ENCODE measurements around the gene LRRC8E. TPM values are rescaled to one million over a fixed set of nuclear protein-coding genes. Genes with fewer than 3 reads are reported as not detected.

LRRC8E gene
- total RNA-seq, 1 experiment from 2014 or later = 10.3 TPM

GRCh38 chr19:7921302-7921966, 33.1 kb downstream of the LRRC8E start:
- H3K4me3 Mint-ChIP-seq (ENCODE audit: unreplicated experiment) = peak overlapping the region; percentile 88
- intact Hi-C loops (cut with micrococcal nuclease) = loop anchor here (5.0 kb wide), 1 partner anchor 54 kb away; no protein-coding TSS in a partner anchor
- peaks cover 34% of the 10 kb centered on the region for H3K36me3 Mint-ChIP-seq (ENCODE audit: insufficient read depth, unreplicated experiment)
- TF ChIP-seq CTCF (IDR thresholded peaks at IDR 0.05; ENCODE audit: unreplicated experiment) = no peak
- H3K27me3 Mint-ChIP-seq (ENCODE audit: insufficient read depth, unreplicated experiment) = no peaks in the 10 kb centered on the region
- peak overlapping the region; percentile 55 for H3K27ac Mint-ChIP-seq (ENCODE audit: low read depth, unreplicated experiment)
- H3K4me1 Mint-ChIP-seq (ENCODE audit: insufficient read depth, unreplicated experiment) = peaks cover 19% of the 10 kb centered on the region
- no TSS peak for BruUV-seq (replicated peaks)
- ChIA-PET POLR2A (interaction anchor here (0.6 to 2.5 kb wide), 8 partner anchors 9 to 75 kb away, joined by 3 to 61 read pairs (median 14); partner anchors contain the start of genes LRRC8E, MAP2K7 and TIMM44), CTCF (interaction anchor here (0.8 to 3.6 kb wide), 8 partner anchors 7 to 69 kb away, joined by 3 to 15 read pairs (median 4); partner anchors contain the start of genes LRRC8E, MAP2K7 and TIMM44)
- DNase-seq (ENCODE audit: unreplicated experiment) = no peak
- no peaks in the 10 kb centered on the region for H3K9me3 Mint-ChIP-seq (ENCODE audit: unreplicated experiment)

DNA sequence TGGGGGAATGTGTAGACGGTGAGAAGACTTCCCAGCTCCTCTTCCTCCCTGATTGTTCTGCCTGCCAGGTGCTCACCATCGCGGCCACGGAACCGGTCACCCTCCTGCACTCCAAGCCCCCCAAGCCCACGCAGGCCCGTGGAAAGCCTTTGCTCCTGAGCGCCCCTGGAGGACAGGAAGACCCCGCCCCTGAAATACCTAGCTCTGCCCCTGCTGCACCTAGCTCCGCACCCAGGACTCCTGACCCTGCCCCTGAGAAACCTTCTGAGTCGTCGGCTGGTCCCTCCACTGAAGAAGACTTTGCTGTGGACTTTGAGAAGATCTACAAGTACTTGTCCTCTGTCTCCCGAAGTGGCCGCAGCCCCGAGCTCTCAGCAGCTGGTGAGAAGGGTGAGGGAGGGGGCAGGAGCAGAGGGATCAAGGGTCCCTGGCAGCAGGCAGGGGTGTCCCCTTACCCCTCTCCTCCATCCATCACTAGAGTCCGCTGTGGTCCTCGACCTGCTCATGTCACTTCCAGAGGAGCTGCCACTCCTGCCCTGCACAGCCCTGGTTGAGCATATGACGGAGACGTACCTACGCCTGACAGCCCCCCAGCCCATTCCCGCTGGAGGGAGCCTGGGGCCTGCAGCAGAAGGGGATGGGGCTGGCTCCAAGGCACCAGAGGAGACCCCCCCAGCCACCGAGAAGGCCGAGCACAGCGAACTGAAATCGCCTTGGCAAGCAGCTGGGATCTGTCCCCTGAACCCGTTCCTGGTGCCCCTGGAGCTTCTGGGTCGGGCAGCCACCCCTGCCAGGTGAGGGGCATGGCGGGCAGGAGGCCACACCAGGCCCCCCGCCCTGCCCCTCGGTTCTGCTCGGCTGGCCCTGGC, 33.9 kb downstream of the LRRC8E start:
- no TSS peak for BruUV-seq (replicated peaks)
- no peak for TF ChIP-seq CTCF (IDR thresholded peaks at IDR 0.05; ENCODE audit: unreplicated experiment)
- Mint-ChIP-seq H3K9me3 (ENCODE audit: unreplicated experiment) (no peaks in the 10 kb centered on the region), H3K4me3 (ENCODE audit: unreplicated experiment) (peak overlapping the region; percentile 88), H3K4me1 (ENCODE audit: insufficient read depth, unreplicated experiment) (peaks cover 19% of the 10 kb centered on the region), H3K36me3 (ENCODE audit: insufficient read depth, unreplicated experiment) (peaks cover 37% of the 10 kb centered on the region), H3K27me3 (ENCODE audit: insufficient read depth, unreplicated experiment) (no peaks in the 10 kb centered on the region), H3K27ac (ENCODE audit: low read depth, unreplicated experiment) (peak overlapping the region; percentile 39)
- no peak for DNase-seq (ENCODE audit: unreplicated experiment)
- CTCF ChIA-PET = interaction anchor here (0.5 to 3.6 kb wide), 9 partner anchors 14 to 310 kb away, joined by 3 to 15 read pairs (median 4); partner anchors contain the start of genes LRRC8E and MAP2K7
- POLR2A ChIA-PET = interaction anchor here (0.5 to 2.4 kb wide), 3 partner anchors 53 to 82 kb away, joined by 3 to 22 read pairs (median 3); no protein-coding TSS in a partner anchor
- intact Hi-C loops (cut with micrococcal nuclease) = loop anchor here (5.0 kb wide), 1 partner anchor 55 kb away; no protein-coding TSS in a partner anchor

GRCh38 chr19:7922836-7923195, 34.5 kb downstream of the LRRC8E start:
- H3K4me1 Mint-ChIP-seq (ENCODE audit: insufficient read depth, unreplicated experiment) = peaks cover 19% of the 10 kb centered on the region
- no peak for TF ChIP-seq CTCF (IDR thresholded peaks at IDR 0.05; ENCODE audit: unreplicated experiment)
- H3K9me3 Mint-ChIP-seq (ENCODE audit: unreplicated experiment) = no peaks in the 10 kb centered on the region
- H3K36me3 Mint-ChIP-seq (ENCODE audit: insufficient read depth, unreplicated experiment) = peaks cover 37% of the 10 kb centered on the region
- CTCF ChIA-PET = interaction anchor here (0.5 to 3.6 kb wide), 7 partner anchors 14 to 310 kb away, joined by 3 to 15 read pairs (median 4); partner anchors contain the start of gene LRRC8E
- POLR2A ChIA-PET = interaction anchor here (0.7 kb wide), 1 partner anchor 82 kb away, joined by 3 read pairs; no protein-coding TSS in a partner anchor
- no TSS peak for BruUV-seq (replicated peaks)
- H3K27me3 Mint-ChIP-seq (ENCODE audit: insufficient read depth, unreplicated experiment) = no peaks in the 10 kb centered on the region
- intact Hi-C loops (cut with micrococcal nuclease) = loop anchor here (5.0 kb wide), 1 partner anchor 56 kb away; no protein-coding TSS in a partner anchor
- no peak overlapping the region for H3K4me3 Mint-ChIP-seq (ENCODE audit: unreplicated experiment)
- DNase-seq (ENCODE audit: unreplicated experiment) = no peak
- no peak overlapping the region for H3K27ac Mint-ChIP-seq (ENCODE audit: low read depth, unreplicated experiment)

Data from MCF 10A (cell line).